Activated CD4-positive, CD25-positive, alpha-beta regulatory T cell treated with anti-CD3 and anti-CD28 coated beads, Interleukin-2, amount 50 U/mL, for 24 hours (primary cell): ENCODE results near the gene BBS10.
"Not testable (repeated sequence)": the region's sequence is repeated elsewhere in the genome, so short reads cannot be mapped to it uniquely, and the experiment has no call there.

Experiments used
- ATAC-seq, 2 donors: fragments of 150-1000 bp; cut with Tn5 transposase; one replicate each; pipeline ENCODE4 v1.10.0; 2021; ENCODE audit warnings: mild to moderate bottlenecking in 1 of 2, moderate library complexity in 1 of 2

The BBS10 gene

DNA sequence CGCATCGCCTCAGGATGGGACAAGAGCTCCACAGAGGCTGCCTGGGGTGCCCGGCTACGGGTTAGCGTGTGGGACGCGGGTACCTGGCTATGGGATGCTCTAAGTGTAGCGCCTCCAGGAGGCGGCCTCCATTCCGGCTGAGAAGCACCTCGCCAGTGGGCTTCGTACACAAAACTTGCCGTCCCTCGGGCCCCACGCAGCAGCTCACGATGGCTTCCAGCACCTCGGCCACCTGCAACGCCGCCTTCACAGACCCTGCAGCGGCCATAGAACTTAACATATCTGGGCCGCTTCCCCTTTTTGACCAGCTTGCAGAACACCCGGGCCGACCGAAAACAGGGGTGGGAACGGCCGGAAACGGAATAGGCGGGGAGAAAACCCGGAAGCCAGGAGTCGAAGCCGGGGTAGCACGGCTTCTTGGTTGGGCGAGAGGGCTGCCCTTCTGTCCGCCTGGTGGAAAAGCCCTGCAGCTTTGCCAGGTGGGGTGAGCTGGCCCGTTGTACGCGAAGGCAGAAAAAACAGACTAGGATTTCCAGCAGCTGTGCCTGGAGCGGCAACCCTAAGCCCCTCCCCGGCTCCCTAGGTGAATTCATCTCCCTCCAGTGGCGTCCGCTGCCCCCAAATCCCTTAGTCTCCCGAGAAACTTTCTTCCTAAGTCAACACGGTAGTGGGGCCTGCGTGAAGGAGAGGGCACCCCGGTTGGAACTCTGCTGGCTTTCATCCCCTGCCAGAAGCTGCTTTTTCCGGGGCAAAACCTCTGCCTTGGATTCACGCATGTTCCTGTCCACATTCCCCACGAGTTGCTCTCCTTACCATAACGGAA lies at the start of gene BBS10:
TSS of gene BBS10 (minus strand) at position 337 of the 823 bp plus-strand sequence. CDS start at position 280, 57 bp downstream.
- peak; percentile 97 to 99 for ATAC-seq

DNA sequence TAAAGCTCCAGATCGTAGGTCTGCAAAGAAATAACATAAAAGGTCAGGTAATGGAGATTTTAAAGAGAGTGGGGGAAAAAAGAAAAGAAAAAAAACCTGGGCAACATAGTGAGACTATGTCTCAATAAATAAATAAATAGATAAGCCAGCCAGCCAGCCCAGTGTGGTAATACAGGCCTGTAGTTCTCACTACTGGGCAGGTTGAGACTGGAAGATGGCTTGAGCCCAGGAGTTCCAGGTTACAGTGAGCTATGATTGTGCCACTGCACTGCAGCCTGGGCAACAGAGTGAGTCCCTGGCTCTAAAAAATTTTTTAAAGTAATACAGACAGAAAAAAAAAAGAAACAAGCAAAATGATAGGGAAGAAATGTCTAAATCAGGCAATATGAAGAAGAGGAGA lies 43.2 kb upstream of the BBS10 start:
- ATAC-seq: no peak

DNA sequence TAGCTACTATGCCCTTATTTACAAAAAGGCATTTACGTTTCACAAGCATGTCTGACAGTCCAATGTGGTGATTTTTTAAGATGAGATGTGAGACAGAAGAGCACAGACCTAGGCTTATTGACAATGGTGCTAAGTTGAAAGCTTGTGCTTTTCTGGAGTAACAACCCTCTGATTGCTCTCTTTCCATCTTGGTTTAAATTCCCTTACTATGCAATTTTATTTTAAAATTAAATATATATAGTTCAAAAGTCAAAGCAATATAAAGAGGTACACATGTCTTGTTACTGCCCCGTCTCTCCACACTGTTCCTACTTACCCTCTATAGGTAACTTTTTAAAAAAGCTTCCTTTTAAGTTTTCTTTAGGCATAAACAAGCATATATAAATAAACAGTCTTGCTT lies 39.4 kb upstream of the BBS10 start:
- no peak for ATAC-seq

DNA sequence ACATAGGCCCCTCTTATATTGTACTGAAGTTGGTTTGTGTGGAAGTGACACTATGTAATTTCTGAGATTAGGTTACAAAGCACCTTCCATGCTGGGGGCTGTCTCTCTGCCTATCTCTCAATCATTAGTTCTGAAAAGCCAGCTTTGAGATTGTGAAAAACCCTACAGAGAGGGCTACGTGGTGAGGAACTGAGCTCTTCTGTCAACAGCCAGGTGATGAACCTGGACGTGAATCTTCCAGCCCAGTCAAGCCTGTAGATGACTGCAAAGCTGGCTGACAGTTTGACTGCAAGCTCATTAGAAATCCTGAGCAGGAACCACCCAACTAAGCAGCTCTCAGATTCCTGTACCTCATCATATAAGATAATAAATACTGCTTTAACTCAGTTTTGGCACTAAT lies 36.3 kb upstream of the BBS10 start:
- no peak for ATAC-seq

DNA sequence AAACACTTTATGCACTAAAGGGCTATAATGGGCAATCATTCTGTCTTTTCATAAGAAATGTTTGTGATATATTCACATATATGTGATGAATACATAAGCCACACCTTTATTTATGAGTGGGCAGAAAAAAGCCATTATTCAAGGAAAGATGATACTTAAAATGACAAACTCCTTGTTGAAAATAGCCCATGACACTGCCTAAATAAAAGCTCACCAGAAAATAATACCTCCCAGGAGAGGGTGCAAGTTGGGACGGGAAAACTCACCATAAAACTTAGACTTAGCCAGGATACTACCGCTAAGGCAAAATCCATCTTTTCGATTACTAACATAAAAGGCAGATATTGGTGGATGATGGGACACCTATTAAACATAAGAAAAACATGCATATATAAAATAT lies 35.8 kb upstream of the BBS10 start:
- ATAC-seq: no peak

DNA sequence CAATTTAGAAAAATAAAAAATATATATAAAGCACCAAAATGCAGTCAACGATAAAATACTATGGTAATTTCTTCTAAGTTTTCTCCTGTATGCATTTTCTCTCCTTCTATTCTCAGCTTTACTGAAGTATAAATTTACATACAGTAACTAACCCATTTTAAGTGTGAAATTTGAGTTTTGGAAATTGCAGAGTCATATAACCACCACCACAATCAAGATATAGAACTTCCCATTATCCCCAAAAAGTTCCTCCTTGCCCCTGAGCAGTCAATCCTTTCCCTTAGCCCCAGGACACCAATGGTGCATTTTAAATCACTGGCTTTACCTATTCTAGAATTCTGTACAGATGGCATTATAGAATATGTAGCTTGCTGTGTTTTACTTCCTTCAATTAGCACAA lies 31.0 kb upstream of the BBS10 start:
- no peak for ATAC-seq

DNA sequence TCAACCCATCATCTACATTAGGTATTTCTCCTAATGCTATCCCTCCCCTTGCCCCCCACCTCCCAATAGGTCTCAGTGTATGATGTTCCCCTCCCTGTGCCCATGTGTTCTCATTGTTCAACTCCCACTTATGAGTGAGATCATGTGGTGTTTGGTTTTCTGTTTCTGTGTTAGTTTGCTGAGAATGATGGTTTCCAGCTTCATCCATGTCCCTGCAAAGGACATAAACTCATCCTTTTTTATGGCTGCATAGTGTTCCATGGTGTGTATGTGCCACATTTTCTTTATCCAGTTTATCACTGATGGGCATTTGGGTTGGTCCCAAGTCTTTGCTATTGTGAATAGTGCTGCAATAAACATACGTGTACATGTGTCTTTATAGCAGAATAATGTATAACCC lies 28.7 kb upstream of the BBS10 start:
- ATAC-seq: not testable (repeated sequence)

DNA sequence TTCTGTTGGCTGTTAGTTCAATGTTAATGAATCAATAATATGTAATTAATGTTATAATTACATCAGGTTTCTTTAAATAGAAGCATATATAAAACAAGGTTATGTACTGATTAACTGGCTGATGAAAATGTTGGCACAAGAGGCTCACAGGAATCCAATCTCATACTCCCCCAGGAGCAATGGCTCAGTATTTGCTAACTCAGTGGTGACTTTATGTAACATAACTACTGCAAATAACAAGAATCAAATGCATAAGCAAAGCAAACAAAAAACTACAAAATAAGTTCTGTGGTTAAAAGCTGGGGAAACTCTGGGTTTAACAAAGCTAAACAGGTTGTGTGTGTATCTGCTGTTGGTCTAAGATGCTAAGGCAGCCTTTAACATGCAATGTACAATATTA lies 27.7 kb upstream of the BBS10 start:
- no peak for ATAC-seq

DNA sequence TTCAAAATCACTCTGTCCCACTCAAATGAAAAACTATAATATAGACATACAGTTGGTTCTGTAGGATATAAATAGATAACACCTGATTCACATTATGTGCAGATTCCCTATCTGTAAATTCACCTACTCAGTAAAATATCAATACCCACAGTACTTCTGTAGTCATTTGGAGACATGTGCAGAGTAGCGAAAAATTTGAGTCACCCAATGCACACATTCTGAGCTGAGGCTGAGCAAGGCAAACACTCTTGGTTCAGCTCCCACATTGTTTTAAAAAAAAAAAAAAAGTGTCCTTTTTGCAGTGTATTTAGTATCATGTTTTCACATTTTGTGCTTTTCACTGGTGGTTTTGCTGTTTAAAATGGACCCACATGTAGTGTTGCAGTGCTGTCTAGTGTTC lies 27.3 kb upstream of the BBS10 start:
- ATAC-seq: peak; percentile 27 to 44

DNA sequence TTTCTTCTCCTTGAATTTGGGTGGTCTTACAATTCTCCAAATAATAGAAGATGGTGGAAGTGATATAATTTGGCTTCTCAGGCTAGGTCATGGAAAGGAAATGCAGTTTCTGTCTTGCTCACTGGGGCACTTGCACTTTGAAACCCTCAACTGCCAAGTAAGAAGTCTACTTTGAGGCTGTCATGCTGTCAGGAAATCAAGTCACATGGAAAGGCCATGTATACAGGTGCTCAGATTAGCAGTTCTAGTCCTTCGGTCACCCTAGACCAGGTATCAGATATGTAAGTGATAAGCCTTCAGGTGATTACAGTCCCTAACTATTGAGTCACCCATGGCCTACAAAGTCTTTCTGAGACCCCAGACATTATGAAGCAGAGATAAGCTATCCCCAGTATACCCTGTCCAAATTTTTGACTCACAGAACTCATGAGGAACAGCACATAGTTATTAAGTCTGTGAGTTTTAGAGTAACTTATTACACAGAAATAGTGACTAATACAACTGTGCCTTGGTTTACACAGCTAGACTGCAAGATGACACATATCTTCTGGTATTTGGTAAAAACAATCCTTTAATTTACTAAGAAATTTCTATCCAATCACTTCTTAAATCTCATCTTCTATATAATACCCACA lies 26.3 kb upstream of the BBS10 start:
- peak; percentile 58 to 76 for ATAC-seq

DNA sequence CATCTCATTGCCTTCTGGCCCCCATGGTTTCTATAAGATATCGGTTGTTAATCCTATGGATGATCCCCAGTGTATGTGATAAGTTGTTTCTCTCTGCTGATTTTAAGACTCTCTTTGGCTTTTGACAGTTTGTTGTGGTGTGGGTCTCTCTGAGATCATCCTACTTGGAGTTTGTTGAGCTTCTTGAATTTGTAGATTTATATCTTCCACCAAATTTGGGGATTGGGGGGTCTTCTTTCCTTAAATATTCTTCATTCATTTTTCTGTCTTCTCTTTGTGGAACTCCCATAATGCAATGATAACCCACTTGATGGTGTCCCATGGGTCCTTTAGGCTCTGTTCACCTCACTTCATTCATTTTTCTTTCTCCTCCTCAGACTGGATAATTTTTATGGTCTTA lies 20.0 kb upstream of the BBS10 start:
- no peak for ATAC-seq

DNA sequence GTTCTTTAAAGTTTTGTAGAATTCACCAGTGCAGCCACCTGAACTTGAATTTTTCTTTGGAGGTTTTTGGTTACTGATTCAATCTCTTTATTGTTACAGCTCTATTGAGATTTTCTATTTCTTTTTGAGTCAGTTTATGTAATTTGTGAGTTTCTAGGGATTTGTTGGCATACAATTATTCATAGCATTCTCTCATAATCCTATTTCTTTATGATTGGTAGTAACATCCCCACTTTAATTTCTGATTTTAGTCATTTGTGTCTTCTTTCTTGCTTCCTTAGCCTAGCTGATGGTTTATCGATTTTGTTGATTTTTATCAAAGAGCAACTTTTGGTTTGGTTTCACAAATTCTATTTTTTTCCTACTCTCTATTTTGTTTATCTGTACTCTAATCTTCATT lies 17.9 kb upstream of the BBS10 start:
- no peak for ATAC-seq

DNA sequence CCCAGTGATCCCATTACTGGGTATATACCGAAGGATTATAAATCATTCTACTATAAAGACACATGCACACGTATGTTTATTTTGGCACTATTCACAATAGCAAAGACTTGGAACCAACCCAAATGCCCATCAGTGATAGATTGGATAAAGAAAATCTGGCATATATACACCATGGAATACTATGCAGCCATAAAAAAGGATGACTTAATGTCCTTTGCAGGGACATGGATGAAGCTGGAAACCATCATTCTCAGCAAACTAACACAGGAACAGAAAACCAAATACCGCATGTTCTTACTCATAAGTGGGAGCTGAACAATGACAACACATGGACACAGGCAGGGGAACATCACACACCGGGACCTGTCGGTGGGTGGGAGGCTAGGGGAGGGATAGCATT lies 15.9 kb upstream of the BBS10 start:
- ATAC-seq: not testable (repeated sequence)

DNA sequence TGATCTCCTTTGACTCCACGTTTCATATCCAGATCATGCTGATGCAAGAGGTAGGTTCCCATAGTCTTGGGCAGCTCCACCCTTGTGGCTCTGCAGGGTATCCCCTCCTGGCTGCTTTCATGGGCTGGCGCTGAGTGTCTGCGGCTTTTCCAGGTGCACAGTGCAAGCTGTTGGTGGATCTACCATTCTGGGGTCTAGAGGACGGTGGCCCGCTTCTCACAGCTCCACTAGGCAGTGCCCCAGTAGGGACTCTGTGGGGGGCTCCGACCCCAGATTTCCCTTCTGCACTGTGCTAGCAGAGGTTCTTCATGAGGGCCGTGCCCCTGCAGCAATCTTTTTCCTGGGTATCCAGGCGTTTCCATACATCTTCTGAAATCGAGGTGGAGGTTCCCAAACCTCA lies 12.1 kb upstream of the BBS10 start:
- ATAC-seq: no peak

DNA sequence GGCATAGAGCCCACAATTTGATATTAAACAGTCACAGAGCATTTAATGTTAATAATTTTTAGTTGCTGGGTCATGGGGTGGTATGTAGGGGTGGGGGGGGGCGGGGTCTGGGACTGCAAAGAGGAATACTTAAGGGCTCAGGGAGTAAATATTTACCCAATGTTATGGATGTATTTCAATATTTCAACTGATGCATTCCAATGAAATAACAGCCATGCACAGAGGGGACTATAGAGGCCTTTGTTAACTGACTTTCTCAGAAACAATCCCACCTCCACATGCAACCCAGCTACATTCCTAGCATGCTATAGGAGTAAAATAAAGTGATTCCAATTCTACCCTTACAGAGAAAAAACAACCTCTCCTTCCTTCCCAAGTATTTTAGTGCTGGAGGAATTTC lies 7.9 kb upstream of the BBS10 start:
- ATAC-seq: no peak

DNA sequence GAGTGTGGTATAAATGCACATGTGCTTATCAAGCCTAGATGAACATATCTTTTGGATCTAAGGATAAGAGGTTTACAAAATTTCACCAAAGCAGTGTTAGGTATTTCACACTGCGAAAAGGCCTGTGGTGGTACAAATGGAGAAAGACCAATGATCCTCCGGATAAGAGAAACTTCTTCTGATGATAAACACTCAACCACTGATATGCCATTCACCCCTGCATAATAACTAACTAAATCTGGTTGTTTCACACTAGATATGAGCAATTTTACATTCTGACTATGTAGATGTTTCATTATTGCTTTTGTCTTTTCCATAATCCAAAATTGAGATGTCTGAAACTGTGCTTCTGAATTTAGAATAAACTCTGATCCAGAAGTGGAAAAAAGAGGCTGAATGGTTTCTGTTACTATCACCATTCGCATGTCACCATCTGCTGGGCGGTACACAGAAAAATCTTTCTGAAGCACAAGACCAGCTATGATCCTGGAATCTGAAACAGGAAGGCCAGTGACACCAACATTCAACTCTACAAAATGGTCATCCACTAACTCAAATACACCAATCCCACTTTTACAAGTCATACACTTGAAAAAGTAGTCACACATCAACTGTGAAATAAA lies 1.3 kb downstream of the BBS10 start:
- peak in 1 of 2 donors; percentile 15 for ATAC-seq

DNA sequence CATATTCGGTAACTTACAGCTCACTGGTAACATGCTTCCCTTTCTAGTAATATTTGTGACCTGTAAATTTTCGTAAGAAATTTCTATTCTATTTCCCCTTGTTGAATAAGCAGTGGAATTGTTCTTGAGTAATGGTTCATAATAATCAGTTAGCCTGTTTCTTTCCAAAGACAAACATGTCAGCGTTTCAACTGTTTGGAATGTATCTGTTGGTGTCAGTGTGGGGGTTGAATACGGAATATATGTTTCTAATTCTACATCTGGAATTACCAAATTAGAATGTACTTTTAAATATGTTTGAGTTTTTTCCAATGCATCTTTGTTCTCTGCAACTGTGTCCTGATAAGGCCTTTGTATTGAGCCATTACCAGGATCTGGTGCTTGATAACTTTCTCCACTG lies 2.0 kb downstream of the BBS10 start:
- no peak for ATAC-seq

DNA sequence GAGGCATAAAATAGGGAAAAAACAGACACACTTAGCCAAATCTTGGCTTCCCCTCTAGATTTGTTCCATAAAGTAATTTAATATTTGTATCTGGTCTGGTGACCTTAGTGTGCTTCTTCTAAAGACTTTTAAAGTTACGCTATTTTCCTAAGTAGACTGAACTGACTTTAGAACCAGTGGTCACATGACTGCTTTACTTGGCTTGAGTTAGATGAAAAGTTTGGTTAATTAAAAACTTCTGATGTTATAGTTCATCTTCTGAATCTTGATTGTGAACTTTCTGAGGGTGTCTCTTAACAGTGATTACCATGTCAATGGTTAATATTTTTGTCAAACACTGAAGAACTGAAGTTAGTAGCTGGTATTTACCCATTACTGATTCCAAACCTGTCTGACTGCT lies 2.6 kb downstream of the BBS10 start:
- no peak for ATAC-seq

DNA sequence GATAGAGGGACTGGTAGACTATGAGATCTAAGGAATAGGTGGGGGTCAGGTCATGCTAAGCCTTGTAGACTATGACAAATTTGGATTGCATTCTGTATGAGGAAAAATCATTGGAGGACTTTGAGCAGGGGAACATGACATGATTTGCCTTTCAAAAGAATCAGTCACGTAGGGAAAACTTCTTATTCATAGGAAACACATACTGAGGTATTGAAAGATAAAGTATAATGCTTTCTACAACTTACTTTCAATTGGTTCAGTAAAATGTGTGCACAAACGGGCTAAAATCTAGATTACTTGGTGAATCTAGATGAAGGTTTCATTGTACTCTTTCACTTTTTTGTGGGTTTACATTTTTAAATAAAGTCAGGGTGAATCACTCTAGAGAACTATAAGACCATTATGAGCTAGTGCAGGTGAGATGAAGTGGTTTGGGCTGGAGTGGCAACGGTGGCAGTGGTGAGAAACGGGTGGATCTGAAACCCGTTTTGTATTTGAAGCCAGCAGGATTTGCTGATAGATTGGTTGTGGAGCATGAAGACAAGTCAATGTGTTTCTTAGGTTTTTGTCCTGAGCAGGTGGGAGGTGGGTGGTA lies 6.7 kb downstream of the BBS10 start:
- ATAC-seq: no peak

DNA sequence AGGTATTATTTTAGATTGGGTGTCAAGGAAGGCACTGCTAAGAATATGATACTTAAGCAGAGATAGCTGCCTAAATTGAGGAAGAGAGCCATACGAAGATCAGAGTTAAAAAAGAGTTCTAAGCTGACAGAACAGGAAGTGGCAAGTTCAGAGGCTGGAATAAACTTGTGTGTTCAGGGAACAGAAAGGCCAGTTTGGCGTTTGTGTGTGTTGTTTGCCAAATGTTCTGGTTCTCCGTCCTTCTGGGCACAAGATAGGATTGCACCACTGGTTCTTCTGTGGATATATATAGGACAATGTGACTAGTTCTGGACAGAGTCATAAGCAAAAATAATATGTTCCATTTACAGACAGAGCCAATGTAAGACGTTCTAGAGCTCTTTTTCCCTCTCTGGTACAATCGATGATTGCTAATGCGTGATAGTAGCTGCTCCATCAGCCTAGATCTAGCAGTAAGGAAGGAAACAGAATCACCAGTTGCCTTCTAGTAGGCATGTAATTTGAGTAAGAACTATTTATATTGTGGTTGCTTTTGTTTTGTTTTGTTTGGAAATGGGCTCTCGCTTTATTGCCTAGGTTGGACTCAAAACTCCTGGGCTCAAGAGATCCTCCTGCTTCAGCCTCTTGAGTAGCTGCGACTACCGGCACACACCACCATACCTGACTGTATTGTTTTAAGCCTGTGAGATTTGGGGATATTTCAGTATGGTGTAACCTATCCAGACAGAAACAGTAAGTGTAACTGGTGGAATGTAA lies 7.4 kb downstream of the BBS10 start:
- no peak for ATAC-seq

DNA sequence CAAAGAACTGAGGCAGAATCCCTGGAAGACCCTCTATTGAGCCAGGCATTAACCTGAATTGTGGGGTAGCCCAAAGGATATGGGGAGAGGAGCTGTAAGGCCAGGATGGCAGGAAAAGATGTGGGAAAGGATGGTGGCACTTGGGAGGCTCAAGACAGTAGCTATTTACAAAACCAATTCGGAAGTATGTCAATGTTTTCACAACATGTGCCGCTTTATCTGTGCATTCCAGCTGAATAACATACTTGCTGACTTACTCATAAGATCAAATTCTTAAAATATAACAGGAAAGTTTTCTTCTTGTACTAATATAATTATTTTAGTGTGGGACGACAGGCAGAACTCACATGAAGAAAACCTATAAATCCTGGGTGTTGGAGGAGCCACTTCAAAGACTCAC lies 10.6 kb downstream of the BBS10 start:
- no peak for ATAC-seq

DNA sequence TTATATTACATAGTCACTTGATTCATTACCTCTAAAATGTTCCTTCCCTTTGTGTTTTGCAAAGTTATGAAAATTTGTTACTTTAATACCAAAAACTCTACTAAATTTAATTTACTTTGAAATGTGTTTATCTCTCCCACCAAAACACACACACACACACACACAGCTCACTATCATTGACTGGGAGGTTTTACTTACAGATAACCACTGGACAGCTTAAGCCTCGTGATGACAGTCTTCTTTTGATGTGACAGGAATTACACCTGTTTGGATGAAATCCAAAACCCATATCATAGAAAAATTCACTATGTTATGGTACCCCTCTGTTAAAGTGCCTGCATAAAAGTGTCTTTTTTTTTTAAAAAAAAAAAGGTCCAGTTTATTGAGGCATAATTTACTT lies 15.6 kb downstream of the BBS10 start:
- ATAC-seq: no peak

DNA sequence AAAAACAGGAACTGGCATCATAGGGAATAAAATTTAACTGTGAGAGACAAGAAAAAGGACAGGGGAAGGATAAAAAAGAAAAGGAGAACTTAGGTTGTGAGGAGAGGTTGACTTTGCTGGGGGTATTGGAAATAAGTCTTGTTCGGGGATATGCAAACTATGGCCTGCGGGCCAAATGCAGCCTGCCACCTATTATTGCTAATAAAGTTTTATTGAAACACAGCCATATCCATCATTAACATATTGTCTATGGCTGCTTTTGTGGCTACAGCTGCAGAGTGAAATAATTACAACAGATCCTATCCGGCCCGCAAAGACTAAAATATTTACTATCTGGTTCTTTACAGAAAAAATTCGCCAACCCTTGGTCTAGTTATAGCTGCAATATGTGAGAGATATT lies 18.6 kb downstream of the BBS10 start:
- no peak for ATAC-seq
